AG04449 (cell line): ENCODE measurements around the gene AGR3.

Source experiments
- CTCF ChIA-PET: fragments of 350-600 bp; formaldehyde crosslinking; extraction: SDS; loops from one replicate; lab custom pipeline; 2021; ENCODE audit warnings: antibody characterized with exemption; lab: Yijun Ruan, JAX
- POLR2A ChIA-PET: fragments of 400-600, 350-600 bp; formaldehyde crosslinking; extraction: SDS; loops from one replicate; lab custom pipeline; 2020; ENCODE audit warnings: antibody characterized with exemption, inconsistent platforms; lab: Yijun Ruan, JAX
- DNase-seq: peaks from one replicate; pipeline ENCODE4 v3.0.0-alpha.2; 2010; ENCODE audit warnings: low read depth, low spot score
- H3K4me3 ChIP-seq: 2 replicates; pipeline ENCODE4 v1.5.1; 2011; ENCODE audit warnings: low read depth, mild to moderate bottlenecking, control low read depth, low read length
- TF ChIP-seq, protein P1 (sequence below): IDR thresholded peaks from one replicate; pipeline ENCODE4 v1.5.1; 2011; ENCODE audit warnings: mild to moderate bottlenecking, moderate library complexity, low read length, control low read depth, inconsistent platforms; ENCODE audit not compliant: insufficient read depth; ENCODE audit errors: missing control alignments

The AGR3 gene

DNA sequence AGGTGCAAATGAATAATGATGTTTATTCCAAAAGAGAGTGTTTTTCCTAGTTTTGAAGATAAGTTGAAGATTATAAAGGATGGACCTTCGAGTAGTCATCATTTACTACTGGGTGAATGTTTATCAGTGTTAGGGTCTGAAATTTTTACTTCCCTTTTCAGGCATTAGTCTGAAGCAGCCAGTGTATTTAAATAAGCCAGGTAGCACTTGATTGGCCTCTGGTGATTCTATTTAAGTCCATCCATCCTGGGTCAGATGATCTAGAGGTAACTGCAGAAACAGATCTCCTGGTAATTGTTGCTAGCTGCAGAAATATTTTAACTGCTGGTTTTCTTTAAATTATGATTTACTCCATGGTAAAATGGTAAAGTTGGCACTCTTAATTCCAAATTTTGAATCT, 42.9 kb downstream of the AGR3 start:
- CTCF ChIA-PET: interaction anchor here (0.9 to 1.5 kb wide), 5 partner anchors 8 to 53 kb away, joined by 3 to 5 read pairs (median 3); no protein-coding TSS in a partner anchor
- POLR2A ChIA-PET: no interaction called here
- DNase-seq: no peak
- TF ChIP-seq, protein P1, sequence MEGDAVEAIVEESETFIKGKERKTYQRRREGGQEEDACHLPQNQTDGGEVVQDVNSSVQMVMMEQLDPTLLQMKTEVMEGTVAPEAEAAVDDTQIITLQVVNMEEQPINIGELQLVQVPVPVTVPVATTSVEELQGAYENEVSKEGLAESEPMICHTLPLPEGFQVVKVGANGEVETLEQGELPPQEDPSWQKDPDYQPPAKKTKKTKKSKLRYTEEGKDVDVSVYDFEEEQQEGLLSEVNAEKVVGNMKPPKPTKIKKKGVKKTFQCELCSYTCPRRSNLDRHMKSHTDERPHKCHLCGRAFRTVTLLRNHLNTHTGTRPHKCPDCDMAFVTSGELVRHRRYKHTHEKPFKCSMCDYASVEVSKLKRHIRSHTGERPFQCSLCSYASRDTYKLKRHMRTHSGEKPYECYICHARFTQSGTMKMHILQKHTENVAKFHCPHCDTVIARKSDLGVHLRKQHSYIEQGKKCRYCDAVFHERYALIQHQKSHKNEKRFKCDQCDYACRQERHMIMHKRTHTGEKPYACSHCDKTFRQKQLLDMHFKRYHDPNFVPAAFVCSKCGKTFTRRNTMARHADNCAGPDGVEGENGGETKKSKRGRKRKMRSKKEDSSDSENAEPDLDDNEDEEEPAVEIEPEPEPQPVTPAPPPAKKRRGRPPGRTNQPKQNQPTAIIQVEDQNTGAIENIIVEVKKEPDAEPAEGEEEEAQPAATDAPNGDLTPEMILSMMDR: no peak
- no peak overlapping the region for H3K4me3 ChIP-seq

GRCh38 chr7:16838386-16838785, 43.4 kb downstream of the AGR3 start:
- CTCF ChIA-PET: interaction anchor here (0.9 to 1.5 kb wide), 4 partner anchors 9 to 53 kb away, joined by 3 to 5 read pairs (median 3); no protein-coding TSS in a partner anchor

GRCh38 chr7:16836481-16836880, 45.3 kb downstream of the AGR3 start:
- ChIA-PET CTCF (interaction anchor here (0.6 to 1.7 kb wide), 3 partner anchors 24 to 129 kb away, joined by 4 to 5 read pairs (median 4); no protein-coding TSS in a partner anchor), POLR2A (no interaction called here)
- H3K4me3 ChIP-seq: no peak overlapping the region
- DNase-seq: no peak
- TF ChIP-seq, protein P1: no peak

More at GRCh38 chr7:16838386-16838785, 43.4 kb downstream of the AGR3 start:
- TF ChIP-seq, protein P1: no peak
- no peak overlapping the region for H3K4me3 ChIP-seq
- no peak for DNase-seq
- POLR2A ChIA-PET: no interaction called here

GRCh38 chr7:16833373-16833772, 48.4 kb downstream of the AGR3 start:
- POLR2A ChIA-PET: no interaction called here
- no peak overlapping the region for H3K4me3 ChIP-seq
- CTCF ChIA-PET: no interaction called here
- no peak for DNase-seq
- TF ChIP-seq, protein P1: no peak

DNA sequence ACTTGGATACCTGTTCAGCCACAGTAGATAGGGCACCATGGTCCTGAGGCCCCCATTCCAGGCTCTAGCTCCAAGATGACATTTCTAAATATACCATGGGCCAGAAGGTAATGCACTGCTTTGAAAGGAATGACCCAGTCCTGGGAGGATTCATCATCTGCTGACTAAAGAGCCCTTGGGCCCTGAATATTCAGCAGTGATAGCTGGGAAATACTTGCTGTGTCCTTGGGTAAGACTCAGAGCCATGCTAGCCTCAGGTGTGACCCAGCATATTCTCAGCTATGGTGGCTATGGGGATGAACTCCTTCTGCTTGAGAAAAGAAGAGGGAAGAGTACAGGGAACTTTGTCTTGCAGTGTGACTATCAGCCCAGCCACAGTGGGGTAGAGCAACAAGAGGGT, 55.7 kb downstream of the AGR3 start:
- no peak overlapping the region for H3K4me3 ChIP-seq
- ChIA-PET CTCF (no interaction called here), POLR2A (no interaction called here)
- no peak for DNase-seq
- TF ChIP-seq, protein P1: no peak

DNA sequence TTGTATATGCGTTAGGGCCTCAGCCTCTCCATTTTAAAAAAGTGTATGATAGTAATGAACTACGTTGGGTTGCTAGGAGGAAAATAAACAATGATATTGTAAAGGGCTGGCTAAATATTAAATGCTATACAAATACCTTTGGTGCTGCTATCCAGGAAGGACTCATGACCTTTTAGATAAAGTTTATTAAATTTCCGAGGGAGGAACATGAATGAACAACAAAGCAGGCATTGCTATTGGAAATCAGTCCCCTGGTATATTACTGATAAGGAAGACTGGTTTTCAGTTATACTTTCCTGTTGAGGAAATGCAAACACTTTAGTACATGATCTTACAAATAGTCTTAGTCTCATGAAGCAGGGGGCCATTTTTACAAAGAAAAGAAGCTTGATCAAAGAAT, 59.8 kb downstream of the AGR3 start:
- H3K4me3 ChIP-seq: no peak overlapping the region
- TF ChIP-seq, protein P1: no peak
- POLR2A ChIA-PET: no interaction called here
- DNase-seq: no peak
- CTCF ChIA-PET: no interaction called here
